K562 (cell line): ENCODE results near the gene CEBPA. TPM values are rescaled to one million over a fixed set of nuclear protein-coding genes. Genes with fewer than 3 reads are reported as not detected.

ENCODE experiments used
- ATAC-seq: fragments of 200-7000 bp; cut with Tn5 transposase; 3 replicates; pipeline ENCODE4 v1.9.1; 2020; ENCODE audit warnings: moderate library complexity
- BruUV-seq: library from RNA; stranded (reverse); fragments of 400-500 nt; replicated peaks from 2 replicates; lab custom pipeline; 2021; lab: Mats Ljungman, UMichigan
- CTCF ChIA-PET: fragments of 300-600 bp; formaldehyde crosslinking; extraction: SDS; loops from one replicate; lab custom pipeline; 2021; ENCODE audit warnings: low intra/inter-chr PET ratio; lab: Yijun Ruan, JAX
- POLR2A ChIA-PET: fragments of 300-600, 350-650 bp; sonication (Branson Sonifier 250); formaldehyde crosslinking; extraction: SDS; loops from one replicate; lab custom pipeline; 2021; ENCODE audit warnings: antibody characterized with exemption, inconsistent platforms; lab: Yijun Ruan, JAX
- DNase-seq, 4 experiments: peaks; one replicate each; pipeline versions ENCODE4 v3.0.0 to v3.0.0-alpha.2; 2011 to 2018; ENCODE audit warnings: low spot score in 3 of 4, mixed read lengths in 3 of 4; ENCODE audit errors: extremely low read depth in 1 of 4
- FAIRE-seq: peaks from 2 replicates; lab custom pipeline; 2011; peaks lifted over from hg19 to GRCh38; lab: Jason Lieb, UNC
- H2AFZ ChIP-seq: 2 replicates; pipeline ENCODE4 v1.6.0; 2011; ENCODE audit warnings: low read depth, low read length, control low read depth, inconsistent platforms
- H3K27ac ChIP-seq: fragments of 200-600 bp; 3 replicates; pipeline ENCODE4 v1.8.0; 2011; ENCODE audit warnings: low read depth, mild to moderate bottlenecking, control low read depth, inconsistent platforms, low read length, moderate library complexity, mixed read lengths; ENCODE audit errors: extremely low read depth
- H3K27me3 ChIP-seq, 2 experiments: fragments of 300-600 bp in 1 of 2; 2 replicates in 1 of 2; 3 replicates in 1 of 2; pipeline versions ENCODE4 v1.6.0 to v1.8.0; 2011; ENCODE audit warnings: inconsistent platforms in 2 of 2, low read length in 2 of 2, mild to moderate bottlenecking in 1 of 2, mixed read lengths in 1 of 2, moderate library complexity in 1 of 2; ENCODE audit not compliant: control insufficient read depth in 2 of 2, insufficient read depth in 2 of 2
- H3K36me3 ChIP-seq: fragments of 300-600 bp; 3 replicates; pipeline ENCODE4 v1.8.0; 2011; ENCODE audit warnings: mild to moderate bottlenecking, low read length, inconsistent platforms; ENCODE audit not compliant: control insufficient read depth, insufficient read depth
- H3K4me1 ChIP-seq, 2 experiments: fragments of 200-600 bp in 1 of 2; replicated peaks in 1 of 2; 2 replicates in 1 of 2; 3 replicates in 1 of 2; pipeline versions ENCODE4 v1.5.1 to v1.8.0; 2011; ENCODE audit warnings: inconsistent platforms in 2 of 2, low read length in 2 of 2, mild to moderate bottlenecking in 1 of 2, mixed read lengths in 1 of 2, moderate library complexity in 1 of 2; ENCODE audit not compliant: control insufficient read depth in 2 of 2, insufficient read depth in 2 of 2
- H3K4me2 ChIP-seq: 2 replicates; pipeline ENCODE4 v1.6.1; 2011; ENCODE audit warnings: low read length, control low read depth, inconsistent platforms, mixed read lengths; ENCODE audit not compliant: insufficient read depth
- H3K4me3 ChIP-seq: fragments of 200-600 bp; sonication (generic), shearing (Covaris generic); 2 replicates; pipeline ENCODE4 v1.5.1; 2016; ENCODE audit warnings: control low read depth, inconsistent platforms
- H3K79me2 ChIP-seq: fragments of 200-600 bp; 3 replicates; pipeline ENCODE4 v1.8.0; 2011; ENCODE audit warnings: low read length, inconsistent platforms; ENCODE audit not compliant: control insufficient read depth, insufficient read depth
- H3K9ac ChIP-seq, 2 experiments: 2 replicates each; pipeline versions ENCODE4 v1.6.0 to v1.6.1; 2011; ENCODE audit warnings: low read depth in 2 of 2, low read length in 2 of 2, control low read depth in 1 of 2, inconsistent platforms in 1 of 2, mild to moderate bottlenecking in 1 of 2, mixed read lengths in 1 of 2; ENCODE audit not compliant: insufficient read depth in 1 of 2
- H3K9me1 ChIP-seq: one replicate; pipeline ENCODE4 v1.6.0; 2011; ENCODE audit warnings: inconsistent platforms, mild to moderate bottlenecking, low read length, moderate library complexity; ENCODE audit not compliant: control insufficient read depth, insufficient read depth
- H3K9me3 ChIP-seq: replicated peaks from 2 replicates; pipeline ENCODE4 v1.5.1; 2011; ENCODE audit warnings: low read depth, low read length, inconsistent platforms; ENCODE audit not compliant: control insufficient read depth, insufficient read depth
- H4K20me1 ChIP-seq: replicated peaks from 2 replicates; pipeline ENCODE4 v1.6.1; 2011; ENCODE audit warnings: low read length, inconsistent platforms, mixed read lengths; ENCODE audit not compliant: control insufficient read depth, insufficient read depth
- RBFOX2 ChIP-seq: fragments of 200-400 bp; formaldehyde crosslinking; IDR thresholded peaks from 2 replicates; pipeline ENCODE4 v1.6.1; 2017; ENCODE audit warnings: low read depth, mild to moderate bottlenecking, low read length, moderate library complexity
- SNRNP70 ChIP-seq: fragments of 200-400 bp; formaldehyde crosslinking; optimal IDR thresholded peaks from 2 replicates; pipeline ENCODE3; 2017; ENCODE audit warnings: low read depth, low read length
- THRB ChIP-seq: fragments of 450-650 bp; formaldehyde crosslinking; conservative IDR thresholded peaks from 2 replicates; pipeline ENCODE4 v1.4.0; 2022; ENCODE audit warnings: mild to moderate bottlenecking, missing genetic modification characterization
- TRIM24 ChIP-seq, 2 experiments: fragments of 450-650 bp; IDR thresholded peaks; 2 replicates each; pipeline ENCODE4 v1.6.1; 2016
- ZBTB33 ChIP-seq: sonication (generic); formaldehyde crosslinking; IDR thresholded peaks from 2 replicates; pipeline ENCODE4 v1.8.1; 2023; ENCODE audit warnings: mild to moderate bottlenecking, missing genetic modification reagents
- WGBS: fragments of 100-300 bp; shearing (Covaris generic); methylation state at CpG from one replicate; pipeline ENCODE4 v1.1.6; 2016; ENCODE audit warnings: low coverage, mixed read lengths; ENCODE audit not compliant: insufficient coverage; ENCODE audit errors: missing lambda C conversion rate; 5-methylcytosine and 5-hydroxymethylcytosine counted together
- in situ Hi-C: fragments of 300-500 bp; cut with MboI; formaldehyde crosslinking; loops from 4 replicates; pipeline ENCODE4 v1.15.0; 2018; ENCODE audit warnings: inconsistent platforms, mixed read lengths
- intact Hi-C: fragments of 100-400 bp; cut with micrococcal nuclease; formaldehyde crosslinking; loops from 2 replicates; pipeline ENCODE4 v1.14.2; 2022
- polyA plus RNA-seq, 8 experiments: library from polyadenylated mRNA; depleted of rRNA in 4 of 8; stranded (reverse) in 5 of 8; unstranded in 3 of 8; fragments of >200 nt; fragmentation: Nextera tagmentation in 2 of 8; fragmentation: Illumina TruSeq in 1 of 8; extraction: Ambion mirVana in 2 of 8; extraction: Trizol in 1 of 8; gene quantifications; 2 replicates each; pipeline versions ENCODE4 v1.2.1 to v1.2.3, GENCODE V29; 2011 to 2014; ENCODE audit warnings: inconsistent platforms in 1 of 8, missing spikeins in 1 of 8
- total RNA-seq, 7 experiments: library from RNA; depleted of rRNA in 6 of 7; stranded (reverse); fragments of >200 nt in 6 of 7; fragmentation: Illumina TruSeq in 2 of 7; extraction: Trizol in 2 of 7; gene quantifications; 2 replicates each; pipeline versions ENCODE4 v1.2.1 to v1.2.3, GENCODE V29; 2011 to 2021; ENCODE audit warnings: low replicate concordance in 1 of 7

The CEBPA gene
- total and polyA plus RNA-seq, 9 of the 15 experiments (the other 6 are each of a cell fraction or from before 2014, with no cell fraction given): 0.03 to 0.59 (median 0.15) TPM; not detected in 2

GRCh38 chr19:33301144-33301899 lies 1.0 kb downstream of the CEBPA start:
- FAIRE-seq: no peak
- Histone ChIP-seq H4K20me1 (peaks cover 18% of the 10 kb centered on the region), H2AFZ (no peak overlapping the region), H3K79me2 (no peaks in the 10 kb centered on the region), H3K36me3 (no peaks in the 10 kb centered on the region), H3K9me3 (no peaks in the 10 kb centered on the region), H3K4me2 (no peak overlapping the region), H3K4me1 (peaks cover 6 to 39% of the 10 kb centered on the region in 2 experiments; a peak in 3 of 5 replicates), H3K4me3 (no peak overlapping the region), H3K27ac (no peak overlapping the region), H3K27me3 (peaks cover 10 to 61% of the 10 kb centered on the region in 2 experiments; a peak in 3 of 5 replicates), H3K9me1 (no peaks in the 10 kb centered on the region), H3K9ac (no peak overlapping the region)
- POLR2A ChIA-PET: interaction anchor here (0.6 to 2.5 kb wide), 5 partner anchors 26 to 125 kb away, joined by 3 to 14 read pairs (median 4); partner anchors contain the start of gene CEBPG
- in situ Hi-C loops (no loop called here), intact Hi-C loops (no loop called here)
- CTCF ChIA-PET: no interaction called here
- ATAC-seq: no peak
- TF ChIP-seq RBFOX2: peak; percentile 42; the same call in 1 of the 2 replicates
- TF ChIP-seq SNRNP70: no peak
- TF ChIP-seq ZBTB33 (CRISPR knock-in tag): peak; percentile 19; the same call in 1 of the 2 replicates
- no peak for TF ChIP-seq TRIM24 (IDR thresholded peaks at IDR 0.05)
- no peak for TF ChIP-seq THRB (CRISPR knock-in tag)
- TSS peak; percentile 63 for BruUV-seq
- WGBS: 81% methylated on average over 38 of the region's 91 CpGs
- no peak for DNase-seq
